Measurements from ENCODE around the gene ATP2A3.

Gene ATP2A3

DNA sequence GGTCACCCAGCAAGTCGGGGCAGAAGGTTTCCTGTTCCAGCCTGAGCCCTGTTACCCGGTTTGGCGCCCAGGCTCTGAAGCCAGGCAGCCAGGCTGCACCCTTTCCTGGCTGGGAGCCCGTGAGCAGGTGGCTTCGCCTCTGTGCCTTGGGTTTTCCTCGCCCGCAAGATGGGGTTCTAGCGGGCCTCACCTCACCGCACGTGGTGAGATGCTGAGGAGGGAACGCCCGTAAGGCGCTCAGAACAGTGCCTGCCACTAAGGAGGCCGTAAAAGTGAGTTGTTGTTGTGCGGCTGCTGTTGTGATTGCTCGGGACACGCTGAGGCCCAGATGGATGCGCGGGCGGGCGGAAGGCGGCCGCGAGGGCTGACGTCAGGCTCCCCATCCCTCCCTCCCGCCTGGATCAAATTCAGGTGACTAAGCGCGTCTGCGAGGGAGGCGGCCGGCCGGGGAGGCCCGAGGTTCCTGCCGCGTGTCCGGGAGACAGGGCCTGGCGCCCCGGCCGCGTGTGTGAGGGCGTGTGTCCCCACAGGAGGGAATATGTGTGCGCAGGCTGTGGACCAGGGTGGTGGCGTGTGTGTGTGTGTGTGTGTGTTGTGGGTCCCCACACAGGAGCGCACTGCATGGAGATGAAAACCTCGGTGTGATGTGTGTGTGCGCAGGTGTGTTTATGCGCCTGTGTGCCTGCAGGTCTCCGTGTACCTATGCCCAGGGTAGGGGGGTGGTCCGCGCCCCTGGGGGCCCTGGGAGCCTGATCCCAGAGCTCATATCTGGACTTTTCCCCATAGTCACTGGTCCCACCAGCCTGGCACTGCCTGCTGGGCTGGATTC, 75.7 kb downstream of the ATP2A3 start:
- no peak for DNase-seq

DNA sequence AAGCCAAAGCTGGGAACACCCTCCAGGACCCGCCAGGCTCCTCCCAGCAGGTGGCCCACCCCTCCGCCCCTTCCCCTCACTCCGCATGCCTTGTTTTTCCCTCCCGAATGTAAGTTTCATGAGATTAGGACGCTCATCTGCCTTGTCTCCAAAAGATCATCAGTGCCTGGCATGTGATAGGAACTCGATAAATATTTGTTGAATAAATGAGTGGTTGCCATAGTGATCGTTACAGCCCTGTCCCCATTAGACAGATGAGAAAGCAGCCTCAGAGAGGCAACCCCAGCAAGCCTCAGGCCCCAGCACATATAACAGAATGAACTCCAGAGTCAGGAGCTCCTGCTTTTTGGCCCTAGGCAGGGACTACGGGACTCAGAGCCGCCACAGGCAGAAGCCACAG, 76.4 kb downstream of the ATP2A3 start:
- DNase-seq, result no peak

DNA sequence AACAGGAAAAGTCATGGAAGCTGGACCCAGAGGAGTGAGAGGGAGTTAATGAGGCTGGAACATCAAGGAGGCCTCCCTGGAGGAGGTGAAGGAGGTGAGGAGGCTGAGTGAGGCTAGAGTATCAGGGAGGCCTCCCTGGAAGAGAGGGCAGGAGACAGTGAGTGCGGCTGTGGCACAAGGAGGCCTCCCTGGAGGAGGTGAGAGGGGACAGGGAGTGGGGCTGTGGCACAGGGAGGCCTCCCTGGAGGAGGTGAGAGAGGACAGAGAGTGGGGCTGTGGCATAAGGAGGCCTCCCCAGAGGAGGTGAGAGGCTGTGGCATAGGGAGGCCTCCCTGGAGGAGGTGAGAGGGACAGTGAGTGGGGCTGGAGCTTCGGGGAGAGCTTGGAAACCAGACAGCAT, 76.8 kb downstream of the ATP2A3 start:
- DNase-seq, result no peak

DNA sequence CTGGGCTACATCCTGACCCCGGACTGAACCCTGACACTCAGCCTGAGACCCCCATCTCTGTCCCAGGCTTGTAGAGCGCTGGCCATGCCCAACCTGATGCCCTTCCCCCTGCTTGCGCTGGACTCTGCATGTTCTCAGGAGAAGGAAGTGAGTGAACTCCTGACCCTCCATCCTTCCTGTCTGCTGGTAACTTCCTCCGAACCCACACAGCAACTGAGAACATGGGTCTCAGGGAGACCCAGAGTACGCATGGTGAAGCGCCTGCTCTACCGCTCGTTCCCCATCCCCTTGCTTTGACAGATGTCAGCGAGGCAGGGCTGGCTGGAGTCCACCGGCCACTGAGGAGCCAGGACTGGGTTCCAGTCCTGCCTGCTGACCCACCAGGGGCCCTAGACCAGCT, 77.5 kb downstream of the ATP2A3 start:
- DNase-seq, result peak; percentile 30

DNA sequence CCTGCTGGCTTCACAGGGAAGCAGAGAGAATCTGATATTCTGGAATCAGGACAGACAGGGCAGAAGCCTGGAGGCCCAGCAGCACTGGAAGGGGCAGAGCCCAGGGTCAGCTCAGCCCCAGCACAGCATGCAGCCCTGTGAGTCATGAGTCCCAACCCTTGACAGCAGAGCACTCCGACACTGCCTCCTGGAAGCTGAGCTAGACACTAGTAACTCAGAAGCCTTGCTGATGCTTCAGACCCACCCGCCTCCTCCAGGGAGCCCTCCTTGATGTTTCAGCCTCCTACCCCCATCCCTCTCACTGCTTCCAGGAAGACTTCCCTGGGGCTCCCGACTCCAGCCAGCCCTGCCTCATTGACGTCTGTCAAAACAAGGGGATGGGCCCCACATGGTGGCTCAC, 78.3 kb downstream of the ATP2A3 start:
- no peak for DNase-seq

DNA sequence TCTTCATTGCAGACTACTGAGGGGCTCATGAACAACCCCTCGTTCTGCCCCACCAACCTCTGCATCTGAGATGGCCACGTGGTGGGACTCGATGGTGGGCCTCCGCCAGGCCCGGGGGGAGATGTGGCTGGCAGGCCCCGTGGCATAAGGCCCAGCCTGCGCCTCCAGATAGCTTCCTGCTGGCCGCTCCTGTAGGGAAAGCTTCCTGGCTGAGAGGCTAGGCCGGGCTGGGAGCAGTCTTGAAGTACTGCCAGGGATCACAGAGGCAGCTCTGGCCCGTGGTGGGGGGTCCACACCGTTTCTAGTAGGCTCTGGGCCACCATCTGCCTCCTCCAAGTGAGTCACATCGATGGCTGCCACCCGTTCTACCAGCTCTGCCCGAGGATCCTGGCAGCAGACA, 79.0 kb downstream of the ATP2A3 start:
- DNase-seq, result no peak

DNA sequence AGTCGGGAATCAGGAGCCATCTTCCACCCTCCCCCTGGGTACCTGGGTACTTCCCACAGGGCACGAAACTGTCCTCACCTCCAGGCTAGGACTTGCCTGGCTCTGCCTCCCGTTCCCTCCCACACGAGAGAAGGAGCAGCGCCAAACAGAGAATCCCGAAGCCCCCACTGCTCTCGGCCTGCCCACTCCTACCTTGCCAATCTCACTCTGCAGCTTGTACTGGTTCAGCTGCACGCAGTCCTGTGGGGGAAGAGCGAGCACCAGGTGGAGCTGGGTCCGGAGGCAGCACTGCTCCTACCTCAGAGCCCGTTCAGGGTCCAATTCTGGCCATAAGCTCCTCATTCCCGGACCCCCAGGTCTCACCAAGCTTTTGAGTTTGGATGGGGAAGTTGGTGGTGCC, 80.0 kb downstream of the ATP2A3 start:
- no peak for DNase-seq

DNA sequence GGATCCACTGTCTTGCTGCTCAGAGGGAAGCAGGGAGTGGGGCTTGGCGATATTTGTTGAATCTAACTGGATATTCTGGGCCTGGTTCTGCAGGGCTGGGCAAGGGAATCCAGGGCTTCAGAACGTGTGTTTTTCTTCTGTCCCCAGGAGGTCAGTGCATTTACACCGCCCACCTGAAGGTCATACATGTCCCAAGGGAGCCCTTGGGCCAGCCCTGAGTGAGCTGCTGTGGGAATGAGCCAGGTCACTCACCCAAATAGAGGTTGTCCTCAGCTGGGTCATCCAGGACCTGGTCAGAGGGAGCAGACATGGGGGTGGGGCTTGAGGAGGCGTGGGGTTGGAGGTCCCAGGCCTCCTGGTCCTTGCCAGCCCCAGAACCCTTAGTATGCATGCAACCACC, 82.0 kb downstream of the ATP2A3 start:
- DNase-seq, result no peak

DNA sequence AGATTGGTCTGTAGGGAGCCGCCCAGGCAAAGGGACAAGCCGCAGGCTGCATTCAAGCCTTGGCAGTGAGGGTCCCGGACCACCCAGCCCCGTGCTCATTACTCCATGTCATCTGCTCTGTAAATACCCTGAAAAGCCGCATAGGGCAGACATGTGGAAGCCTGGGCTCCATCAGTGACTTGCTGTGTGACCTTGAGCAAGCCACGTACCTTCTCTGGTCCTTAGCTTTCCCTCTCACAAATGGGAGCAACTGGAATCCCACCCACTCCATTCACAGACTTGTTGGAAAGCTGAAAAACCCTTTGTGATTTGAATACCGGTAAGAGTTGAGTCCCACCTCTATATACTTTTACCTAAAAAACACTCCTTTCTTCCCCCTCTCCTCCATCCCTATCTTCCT, 83.3 kb downstream of the ATP2A3 start:
- DNase-seq, result no peak

DNA sequence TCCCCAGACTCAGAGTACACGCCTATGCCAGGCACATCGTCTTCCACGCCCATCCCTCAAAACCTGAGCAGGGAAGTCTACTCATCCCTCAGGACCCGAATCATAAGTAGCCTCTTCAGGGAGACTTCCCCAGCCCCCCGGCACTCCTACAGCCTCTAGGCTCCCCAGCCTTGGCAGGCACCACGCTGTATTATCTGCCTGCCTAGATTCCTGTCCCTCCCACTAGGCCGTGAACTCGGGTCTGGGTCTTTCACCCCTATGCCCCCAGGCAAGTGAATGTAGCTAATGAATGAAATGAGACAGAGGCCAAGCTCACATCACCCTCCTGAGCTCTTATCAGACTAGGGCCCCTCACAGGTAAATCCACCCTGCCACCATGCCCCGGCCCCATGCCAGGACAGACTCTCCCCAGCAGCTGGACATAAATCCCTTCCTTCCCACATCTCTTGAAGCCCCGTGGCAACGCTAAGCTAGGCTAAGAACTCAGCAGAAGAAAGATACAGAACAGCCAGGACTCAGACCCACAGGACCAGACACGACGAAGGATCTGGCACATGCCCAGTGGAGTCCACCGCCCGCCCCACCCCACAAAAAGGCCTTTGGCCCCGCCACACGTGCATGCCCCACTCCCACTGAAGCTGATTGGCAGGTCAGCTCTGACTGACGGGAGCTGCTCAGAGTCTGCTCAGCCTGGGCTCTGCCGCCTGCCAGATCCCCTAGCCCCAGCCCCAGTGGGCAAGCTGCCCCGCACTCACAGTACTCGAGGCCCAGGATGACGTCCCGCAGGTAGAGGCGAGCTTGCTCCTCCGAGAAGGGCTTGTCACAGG, 84.4 kb downstream of the ATP2A3 start:
- DNase-seq, result no peak

DNA sequence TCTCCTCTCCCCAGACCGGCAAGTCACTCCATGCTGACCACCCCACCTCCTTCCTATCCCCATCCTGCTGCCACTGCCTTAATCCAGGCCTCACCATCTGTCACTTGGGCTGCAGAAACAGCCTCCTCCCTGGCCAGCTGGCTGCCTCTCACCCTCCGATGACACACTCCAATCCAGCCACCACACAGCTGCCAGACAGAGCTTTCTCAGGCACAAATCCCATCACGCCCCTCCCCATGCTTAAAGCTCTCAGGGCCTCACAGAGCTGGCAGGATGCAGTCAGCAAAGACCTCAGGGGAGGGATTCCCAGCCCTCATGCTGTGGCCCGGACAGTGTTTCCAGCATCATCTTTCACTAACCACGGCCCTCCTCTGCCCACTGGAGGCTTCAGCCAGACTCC, 85.1 kb downstream of the ATP2A3 start:
- peak; percentile 2 for DNase-seq

DNA sequence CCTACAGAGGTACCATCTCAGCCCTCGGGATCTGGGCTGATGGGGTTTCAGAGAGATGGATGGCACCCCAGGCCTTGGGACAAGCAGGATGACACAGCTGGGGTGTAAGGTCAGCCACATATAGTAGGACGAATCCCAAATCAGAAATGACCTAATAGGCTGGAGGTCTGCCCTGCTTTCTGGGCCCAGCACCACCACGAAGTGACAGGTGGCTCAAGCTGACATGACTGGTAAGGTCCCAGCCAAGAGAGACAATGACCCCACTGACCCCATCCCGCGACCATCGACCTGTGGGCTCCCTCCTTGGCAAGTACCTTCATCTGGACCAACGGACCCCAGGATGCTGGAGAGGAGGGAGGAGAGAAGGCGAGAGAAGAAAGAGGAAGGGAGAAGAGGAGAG, 87.0 kb downstream of the ATP2A3 start:
- no peak for DNase-seq

DNA sequence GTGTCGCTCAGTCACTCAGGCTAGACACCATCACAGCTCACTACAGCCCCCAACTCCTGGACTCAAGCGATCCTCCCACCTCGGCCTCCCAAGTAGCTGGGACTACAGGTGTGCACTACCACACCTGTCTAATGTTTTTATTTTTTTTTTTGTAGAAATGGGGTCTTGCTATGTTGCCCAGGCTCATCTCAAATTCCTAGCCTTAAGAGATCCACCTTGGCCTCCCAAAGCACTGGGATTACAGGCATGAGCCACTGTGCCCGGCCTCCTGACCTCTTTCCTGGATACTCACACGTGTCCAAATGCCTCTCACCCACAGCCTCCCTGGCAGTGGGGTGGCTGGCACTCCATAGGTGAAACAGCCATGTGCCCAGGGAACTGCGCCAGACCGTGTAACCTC, 88.9 kb downstream of the ATP2A3 start:
- DNase-seq, result no peak
